NCI-H748 (cell line): ENCODE data around the gene LHX1.
A peak's percentile ranks its signal among the peaks of the same experiment; 100 is the strongest.

Source experiments
- DNase-seq: peaks from one replicate; lab custom pipeline; 2025; ENCODE audit not compliant: unreplicated experiment; lab: John Stamatoyannopoulos, UW

Gene LHX1

GRCh38 chr17:36937959-36938565, 787 bp downstream of the LHX1 start:
- peak; percentile 62 for DNase-seq

DNA sequence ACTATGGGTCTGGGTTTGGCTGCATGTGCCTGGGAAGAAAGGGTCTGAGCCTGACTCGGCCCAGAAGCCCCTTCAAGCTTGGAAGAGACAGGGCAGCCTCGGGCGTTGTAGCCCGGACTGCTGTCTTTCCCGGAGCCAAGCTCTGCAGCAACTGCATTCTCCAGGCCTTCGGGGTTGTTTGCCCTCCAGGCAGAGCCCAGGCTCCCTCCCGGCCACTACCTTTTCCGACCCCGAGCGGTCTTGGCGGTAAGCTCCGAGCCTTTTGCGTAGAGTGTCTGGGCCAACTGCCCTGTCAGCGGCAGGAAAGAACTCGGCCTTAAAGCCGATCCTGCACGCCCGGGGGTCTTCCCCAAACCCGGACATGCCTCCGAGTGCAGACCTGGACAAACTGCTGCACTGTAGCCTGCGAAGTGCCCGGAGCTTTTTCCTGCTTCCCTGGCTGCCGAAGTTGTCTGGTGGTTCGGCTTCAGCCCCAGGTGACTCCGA, 1.3 kb downstream of the LHX1 start:
- DNase-seq, result peak; percentile 62

GRCh38 chr17:36939052-36939801, 2.0 kb downstream of the LHX1 start:
- DNase-seq, result peak; percentile 42

GRCh38 chr17:36939802-36940312, 2.6 kb downstream of the LHX1 start:
- DNase-seq, result peak; percentile 42

- no peak for DNase-seq
These were observed 3.3 kb downstream of the LHX1 start for GRCh38 chr17:36940313-36941264.

GRCh38 chr17:36941265-36942010, 4.2 kb downstream of the LHX1 start:
- DNase-seq, result no peak

DNA sequence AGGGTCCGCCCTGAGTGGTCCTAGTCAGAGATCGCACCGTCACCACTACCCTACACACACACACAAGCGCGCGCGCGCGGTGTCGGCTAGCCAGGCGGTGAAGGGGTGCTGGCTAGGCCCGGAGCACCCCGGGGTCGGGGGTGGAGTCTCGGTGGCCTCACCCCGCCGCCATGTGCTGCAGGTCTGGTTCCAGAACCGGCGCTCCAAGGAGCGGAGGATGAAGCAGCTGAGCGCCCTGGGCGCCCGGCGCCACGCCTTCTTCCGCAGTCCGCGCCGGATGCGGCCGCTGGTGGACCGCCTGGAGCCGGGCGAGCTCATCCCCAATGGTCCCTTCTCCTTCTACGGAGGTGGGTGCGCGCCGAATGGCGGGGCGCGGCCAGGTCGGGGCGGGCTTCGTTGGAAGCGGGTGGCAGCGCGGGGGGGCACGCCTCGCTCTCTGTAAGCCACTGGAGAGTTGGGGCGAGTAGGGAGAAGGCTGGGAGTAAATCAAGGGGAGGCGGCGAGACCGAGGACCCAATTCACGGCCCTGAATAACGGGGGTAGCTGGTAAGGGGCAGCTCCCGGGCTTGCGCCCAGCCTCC, 4.8 kb downstream of the LHX1 start:
- no peak for DNase-seq

GRCh38 chr17:36942631-36943125, 5.4 kb downstream of the LHX1 start:
- no peak for DNase-seq

DNA sequence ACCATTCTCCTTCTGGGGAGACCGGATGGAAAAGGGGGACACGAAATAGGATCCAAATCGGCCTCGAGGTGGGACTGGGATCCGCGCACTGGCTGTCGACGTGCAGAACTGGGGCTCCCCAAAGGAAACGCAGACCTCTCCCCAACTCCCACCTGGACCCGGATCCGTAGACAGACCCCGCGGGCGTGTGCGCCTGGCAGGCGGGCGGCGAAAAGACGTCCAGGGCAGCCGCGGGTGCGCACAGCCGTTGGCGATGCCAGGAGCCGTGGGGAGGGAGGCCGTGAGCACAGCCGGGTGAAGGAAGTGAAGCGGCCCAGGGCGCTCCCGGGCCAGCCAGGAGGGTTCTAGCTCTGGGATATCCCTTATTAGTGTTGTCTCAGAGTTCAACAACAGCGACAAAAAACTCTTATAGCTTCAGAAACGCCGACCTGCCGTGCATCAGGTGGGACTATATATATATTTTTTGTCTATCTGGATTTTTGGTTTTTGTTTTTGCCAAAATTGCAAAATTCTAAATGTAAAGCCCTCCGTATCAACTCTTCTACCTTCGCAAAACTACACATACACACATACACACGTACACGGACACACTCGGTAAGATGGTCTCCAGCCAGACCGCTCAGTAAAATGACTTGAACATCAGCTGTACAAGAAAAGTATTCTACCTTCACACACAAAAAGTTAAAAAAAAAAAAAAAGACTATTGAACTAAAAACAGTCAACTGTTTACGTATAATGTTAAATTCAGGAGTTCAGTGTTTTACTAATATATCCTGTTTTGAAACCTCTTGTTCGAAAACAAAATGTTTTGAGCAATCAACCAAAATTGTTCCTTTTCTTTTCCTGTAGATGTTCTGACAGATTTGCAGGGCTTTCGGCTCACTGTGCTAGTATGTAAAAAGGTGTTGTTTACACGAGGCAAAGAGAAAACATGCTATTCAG, 6.2 kb downstream of the LHX1 start:
- no peak for DNase-seq

DNA sequence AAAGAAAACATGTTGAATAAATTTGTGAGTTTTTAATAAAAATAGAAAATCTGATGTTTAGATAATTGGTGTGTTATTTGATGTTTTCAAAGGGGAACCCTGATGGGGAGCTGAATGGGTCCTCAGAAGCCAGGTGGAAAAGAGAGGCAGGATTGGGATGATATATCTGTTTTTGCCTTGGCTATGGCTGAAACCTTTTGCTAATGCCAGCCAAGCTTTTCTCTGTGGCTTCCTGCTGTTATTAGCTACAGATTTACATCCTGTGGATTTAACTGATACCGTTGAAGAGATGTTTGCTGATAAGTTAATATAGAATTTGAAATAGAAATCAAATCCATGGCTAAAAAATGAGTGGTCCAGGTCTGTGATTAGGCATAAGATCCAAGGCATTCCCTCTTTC, 7.3 kb downstream of the LHX1 start:
- no peak for DNase-seq

- DNase-seq, result no peak
These were observed 7.9 kb downstream of the LHX1 start for GRCh38 chr17:36945140-36945539.

GRCh38 chr17:36945959-36946725, 8.9 kb downstream of the LHX1 start:
- DNase-seq, result no peak

- no peak for DNase-seq
These were observed 9.4 kb downstream of the LHX1 start for GRCh38 chr17:36946726-36947091.

- peak; percentile 62 for DNase-seq
These were observed 10.8 kb downstream of the LHX1 start for GRCh38 chr17:36947922-36948716.

DNA sequence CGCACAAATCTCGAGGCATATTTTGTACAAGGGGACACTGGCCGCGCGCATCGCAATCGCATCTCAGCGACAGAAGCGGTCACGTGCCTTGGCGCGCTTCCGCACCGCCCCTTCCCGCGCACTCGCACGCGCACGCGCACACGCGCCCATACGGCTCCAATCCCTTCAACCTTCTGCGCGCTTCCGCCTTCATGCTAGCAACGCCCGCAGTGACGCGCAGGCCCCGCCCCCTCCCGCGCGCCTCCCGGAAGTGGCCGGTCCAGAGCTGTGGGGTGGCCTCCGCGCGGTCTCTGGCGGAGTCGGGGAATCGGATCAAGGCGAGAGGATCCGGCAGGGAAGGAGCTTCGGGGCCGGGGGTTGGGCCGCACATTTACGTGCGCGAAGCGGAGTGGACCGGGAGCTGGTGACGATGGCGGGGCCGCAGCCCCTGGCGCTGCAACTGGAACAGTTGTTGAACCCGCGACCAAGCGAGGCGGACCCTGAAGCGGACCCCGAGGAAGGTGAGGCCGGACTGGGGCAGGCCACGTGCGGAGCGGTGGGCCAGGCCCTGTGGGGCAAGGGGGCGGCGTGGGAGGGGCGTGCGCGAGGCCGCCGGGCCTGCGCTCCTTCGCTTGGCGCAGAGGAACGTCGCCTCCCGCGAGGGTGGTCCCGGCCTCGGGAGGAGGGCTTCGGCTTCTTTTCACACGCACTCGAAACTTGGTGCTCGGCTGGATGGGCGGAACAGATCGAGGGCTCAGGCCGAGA, 11.6 kb downstream of the LHX1 start, which contains the start of gene AATF:
TSS of gene AATF (plus strand) at position 238 of the 744 bp plus-strand sequence. CDS start at position 410, 172 bp downstream.
- DNase-seq, result peak; percentile 98

DNA sequence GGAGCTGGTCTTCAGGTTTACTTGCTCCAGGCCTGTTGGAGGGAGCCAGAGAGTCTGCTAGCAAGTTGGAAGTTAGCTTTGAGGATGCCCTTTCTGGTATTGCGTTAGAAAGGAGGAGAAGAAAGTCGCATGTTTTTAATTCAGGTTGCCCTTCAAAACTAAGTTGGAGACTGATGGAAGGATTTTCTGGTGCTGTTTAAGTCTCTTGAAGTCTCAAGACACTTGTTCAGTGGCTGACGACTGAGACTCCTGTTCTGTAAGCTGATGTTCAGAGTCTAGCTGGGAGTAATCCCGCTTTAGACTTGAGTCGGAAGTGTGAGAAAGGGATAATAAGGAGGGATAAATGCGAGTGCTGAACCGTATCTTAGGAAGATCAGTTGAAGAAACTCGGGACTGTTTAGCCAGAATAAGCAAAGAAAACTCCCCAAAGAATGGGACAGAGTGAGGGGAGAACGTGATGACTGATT, 12.2 kb downstream of the LHX1 start:
- DNase-seq, result no peak
